AG08395 (cell line): ENCODE measurements around the gene UBE2M.
"Not testable (repeated sequence)": the region's sequence is repeated elsewhere in the genome, so short reads cannot be mapped to it uniquely, and the experiment has no call there.

Experiments used
- DNase-seq: peaks from one replicate; pipeline ENCODE4 v3.0.0; 2012; ENCODE audit warnings: mixed read lengths, low spot score

UBE2M gene

GRCh38 chr19:58558066-58558622 lies at the start of gene UBE2M:
UBE2M (minus strand) TSS chr19:58558611; CDS start chr19:58558381, 230 bp downstream.
- no peak for DNase-seq

GRCh38 chr19:58607213-58607612 lies 48.8 kb upstream of the UBE2M start:
- not testable (repeated sequence) for DNase-seq

GRCh38 chr19:58606251-58606896 lies 48.0 kb upstream of the UBE2M start:
- DNase-seq, result not testable (repeated sequence)

GRCh38 chr19:58586133-58586765 lies 27.8 kb upstream of the UBE2M start:
- no peak for DNase-seq

- no peak for DNase-seq
These were observed 27.2 kb upstream of the UBE2M start for GRCh38 chr19:58585442-58586132.

GRCh38 chr19:58584498-58585441 lies 26.4 kb upstream of the UBE2M start:
- no peak for DNase-seq

- DNase-seq, result no peak
These were observed 24.6 kb upstream of the UBE2M start for GRCh38 chr19:58582985-58583384.

GRCh38 chr19:58581227-58582141 lies 23.1 kb upstream of the UBE2M start:
- DNase-seq, result peak; percentile 78

- DNase-seq, result no peak
These were observed 21.2 kb upstream of the UBE2M start for GRCh38 chr19:58579473-58580142.

GRCh38 chr19:58578012-58578925 lies 19.9 kb upstream of the UBE2M start:
- no peak for DNase-seq

GRCh38 chr19:58577581-58577980 lies 19.2 kb upstream of the UBE2M start:
- DNase-seq, result not testable (repeated sequence)

GRCh38 chr19:58575183-58576041 lies 17.0 kb upstream of the UBE2M start:
- DNase-seq, result peak; percentile 89

- DNase-seq, result no peak
These were observed 15.3 kb upstream of the UBE2M start for GRCh38 chr19:58573658-58574164.

GRCh38 chr19:58572818-58573657 lies 14.6 kb upstream of the UBE2M start, which contains the start of gene MZF1:
MZF1 (minus strand) TSS chr19:58573335; CDS start chr19:58571389, 1,946 bp downstream.
- peak; percentile 99 for DNase-seq

- no peak for DNase-seq
These were observed 13.8 kb upstream of the UBE2M start for GRCh38 chr19:58572026-58572817.

GRCh38 chr19:58571575-58571947 lies 13.2 kb upstream of the UBE2M start:
- DNase-seq, result no peak
